Natural killer cell (primary cell): ENCODE data around the gene SLC16A10. TPM values are rescaled to one million over a fixed set of nuclear protein-coding genes. Genes with fewer than 3 reads are reported as not detected.

Experiments
- ATAC-seq, 3 donors: fragments of 150-1000 bp in 2 of 3; fragments of 200-7000 bp in 1 of 3; cut with Tn5 transposase; 1 replicate in 1 of 3; 2 replicates in 2 of 3; pipeline ENCODE4 v1.10.0; 2021; ENCODE audit warnings: mild to moderate bottlenecking in 2 of 3, moderate library complexity in 2 of 3
- DNase-seq, 2 donors: peaks; one replicate each; pipeline versions ENCODE4 v3.0.0 to v3.0.0-alpha.2; 2013 to 2021; ENCODE audit warnings: mixed read lengths in 1 of 2
- H3K27ac ChIP-seq: one replicate; pipeline ENCODE4 v1.5.1; 2013; ENCODE audit warnings: mild to moderate bottlenecking, low read length
- H3K27me3 ChIP-seq: one replicate; pipeline ENCODE4 v1.6.1; 2013; ENCODE audit warnings: low read length; ENCODE audit not compliant: control insufficient read depth, insufficient read depth
- H3K36me3 ChIP-seq: one replicate; pipeline ENCODE4 v1.6.1; 2013; ENCODE audit warnings: low read length; ENCODE audit not compliant: control insufficient read depth, insufficient read depth
- H3K4me1 ChIP-seq: one replicate; pipeline ENCODE4 v1.6.1; 2013; ENCODE audit warnings: low read length; ENCODE audit not compliant: control insufficient read depth, insufficient read depth
- H3K4me3 ChIP-seq: one replicate; pipeline ENCODE4 v1.5.1; 2013; ENCODE audit warnings: low read length
- H3K9me3 ChIP-seq: one replicate; pipeline ENCODE4 v1.6.1; 2013; ENCODE audit warnings: low read length; ENCODE audit not compliant: control insufficient read depth, insufficient read depth
- H3K27ac Mint-ChIP-seq, 2 donors: one replicate each; pipeline ENCODE4 v1.8.0; 2022; ENCODE audit warnings: mild to moderate bottlenecking in 2 of 2, mixed read lengths in 2 of 2, moderate library complexity in 1 of 2
- H3K27me3 Mint-ChIP-seq, 2 donors: one replicate each; pipeline ENCODE4 v1.8.0; 2022; ENCODE audit warnings: low read depth in 2 of 2, mixed read lengths in 2 of 2
- H3K36me3 Mint-ChIP-seq: one replicate; pipeline ENCODE4 v1.8.0; 2022; ENCODE audit warnings: mixed read lengths
- H3K4me1 Mint-ChIP-seq, 2 donors: one replicate each; pipeline ENCODE4 v1.8.0; 2022; ENCODE audit warnings: mixed read lengths in 2 of 2
- H3K4me3 Mint-ChIP-seq: one replicate; pipeline ENCODE4 v1.8.0; 2022; ENCODE audit warnings: mild to moderate bottlenecking, moderate library complexity, mixed read lengths
- H3K9me3 Mint-ChIP-seq, 2 donors: one replicate each; pipeline ENCODE4 v1.8.0; 2022; ENCODE audit warnings: mixed read lengths in 2 of 2
- WGBS: methylation state at CpG from one replicate; pipeline ENCODE4 v1.1.7; 2013; ENCODE audit warnings: missing lambda C conversion rate; ENCODE audit not compliant: insufficient coverage; 5-methylcytosine and 5-hydroxymethylcytosine counted together
- intact Hi-C: fragments of 100-400 bp; cut with micrococcal nuclease; formaldehyde crosslinking; loops from one replicate; pipeline ENCODE4 v1.14.2; 2022
- total RNA-seq, 4 donors: library from RNA; stranded (reverse); fragments of 120-200 nt in 1 of 4; gene quantifications; one replicate each; pipeline versions ENCODE4 v1.2.3 to v1.2.4, GENCODE V29; 2013 to 2022
- TF ChIP-seq, protein P1 (sequence below): fragments of 200-600 bp; IDR thresholded peaks from one replicate; pipeline ENCODE4 v1.8.0; 2022; ENCODE audit warnings: antibody characterized with exemption

SLC16A10 gene
- total RNA-seq, 3 donors from 2014 or later (not counting 1 experiment from before 2014, with no cell fraction given), result 0.05 to 0.53 (median 0.18) TPM

DNA sequence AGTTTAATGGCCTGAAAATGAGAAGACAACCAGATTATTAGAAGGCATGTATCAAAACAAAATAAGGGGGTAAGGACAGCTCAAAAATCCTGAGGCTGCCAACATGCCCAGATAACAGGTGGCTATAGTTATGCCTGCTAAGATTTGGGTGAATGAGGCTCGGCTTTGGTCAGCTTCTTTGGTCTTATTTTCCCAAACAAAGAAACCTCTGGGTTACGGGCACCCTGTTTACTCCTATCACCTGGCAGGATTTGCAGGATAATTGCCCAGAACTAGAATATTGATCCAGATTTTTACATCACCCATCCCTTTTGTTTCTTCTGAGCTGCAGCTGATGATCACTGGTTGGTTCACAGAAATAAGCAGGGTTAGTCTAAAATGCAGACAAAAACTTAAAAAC, 74.3 kb downstream of the SLC16A10 start:
- Mint-ChIP-seq H3K27me3 (peaks cover 2 to 4% of the 10 kb centered on the region in 2 donors), H3K4me1 (no peaks in the 10 kb centered on the region), H3K27ac (no peak overlapping the region), H3K4me3 (no peak overlapping the region), H3K36me3 (peaks cover 14% of the 10 kb centered on the region), H3K9me3 (peaks cover 3 to 4% of the 10 kb centered on the region in 2 donors)
- Histone ChIP-seq H3K27me3 (no peaks in the 10 kb centered on the region), H3K4me3 (no peak overlapping the region), H3K27ac (no peak overlapping the region), H3K36me3 (no peaks in the 10 kb centered on the region), H3K9me3 (no peaks in the 10 kb centered on the region), H3K4me1 (peaks cover 4% of the 10 kb centered on the region)
- ATAC-seq, result no peak
- TF ChIP-seq, protein P1, sequence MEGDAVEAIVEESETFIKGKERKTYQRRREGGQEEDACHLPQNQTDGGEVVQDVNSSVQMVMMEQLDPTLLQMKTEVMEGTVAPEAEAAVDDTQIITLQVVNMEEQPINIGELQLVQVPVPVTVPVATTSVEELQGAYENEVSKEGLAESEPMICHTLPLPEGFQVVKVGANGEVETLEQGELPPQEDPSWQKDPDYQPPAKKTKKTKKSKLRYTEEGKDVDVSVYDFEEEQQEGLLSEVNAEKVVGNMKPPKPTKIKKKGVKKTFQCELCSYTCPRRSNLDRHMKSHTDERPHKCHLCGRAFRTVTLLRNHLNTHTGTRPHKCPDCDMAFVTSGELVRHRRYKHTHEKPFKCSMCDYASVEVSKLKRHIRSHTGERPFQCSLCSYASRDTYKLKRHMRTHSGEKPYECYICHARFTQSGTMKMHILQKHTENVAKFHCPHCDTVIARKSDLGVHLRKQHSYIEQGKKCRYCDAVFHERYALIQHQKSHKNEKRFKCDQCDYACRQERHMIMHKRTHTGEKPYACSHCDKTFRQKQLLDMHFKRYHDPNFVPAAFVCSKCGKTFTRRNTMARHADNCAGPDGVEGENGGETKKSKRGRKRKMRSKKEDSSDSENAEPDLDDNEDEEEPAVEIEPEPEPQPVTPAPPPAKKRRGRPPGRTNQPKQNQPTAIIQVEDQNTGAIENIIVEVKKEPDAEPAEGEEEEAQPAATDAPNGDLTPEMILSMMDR, result no peak
- DNase-seq, result no peak
- WGBS, result 96% methylated on average over 2 of the region's 2 CpGs
- intact Hi-C loops, result no loop called here

DNA sequence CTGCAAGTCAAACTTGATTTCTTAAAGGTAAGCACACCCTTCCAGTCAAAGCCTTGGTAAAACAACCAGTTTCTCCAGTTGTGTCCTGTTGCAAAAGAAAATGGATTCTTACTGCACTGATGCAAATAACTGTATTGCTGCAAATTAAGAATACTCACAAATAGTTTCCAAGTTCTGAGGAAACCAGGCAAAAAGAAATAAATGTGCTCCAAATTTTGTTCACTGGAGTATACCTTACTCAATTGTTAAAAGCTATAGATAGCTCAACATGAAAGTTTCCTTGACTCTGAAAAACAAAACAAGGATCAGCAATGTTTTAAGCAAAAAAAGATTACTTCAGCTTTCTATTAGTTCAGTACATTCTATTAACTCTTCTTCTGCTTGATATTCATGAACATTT, 75.2 kb downstream of the SLC16A10 start:
- no peak for DNase-seq
- Histone ChIP-seq H3K27me3 (no peaks in the 10 kb centered on the region), H3K27ac (no peak overlapping the region), H3K4me1 (no peaks in the 10 kb centered on the region), H3K4me3 (no peak overlapping the region), H3K9me3 (no peaks in the 10 kb centered on the region), H3K36me3 (no peaks in the 10 kb centered on the region)
- no peaks in the 10 kb centered on the region for H3K4me1 Mint-ChIP-seq
- TF ChIP-seq, protein P1, result no peak
- H3K27ac Mint-ChIP-seq, result no peak overlapping the region
- H3K27me3 Mint-ChIP-seq, result peaks cover 2 to 12% of the 10 kb centered on the region in 2 donors
- H3K9me3 Mint-ChIP-seq, result peaks cover 3 to 4% of the 10 kb centered on the region in 2 donors
- no peak for ATAC-seq
- peaks cover 14% of the 10 kb centered on the region for H3K36me3 Mint-ChIP-seq
- intact Hi-C loops, result no loop called here
- no peak overlapping the region for H3K4me3 Mint-ChIP-seq

DNA sequence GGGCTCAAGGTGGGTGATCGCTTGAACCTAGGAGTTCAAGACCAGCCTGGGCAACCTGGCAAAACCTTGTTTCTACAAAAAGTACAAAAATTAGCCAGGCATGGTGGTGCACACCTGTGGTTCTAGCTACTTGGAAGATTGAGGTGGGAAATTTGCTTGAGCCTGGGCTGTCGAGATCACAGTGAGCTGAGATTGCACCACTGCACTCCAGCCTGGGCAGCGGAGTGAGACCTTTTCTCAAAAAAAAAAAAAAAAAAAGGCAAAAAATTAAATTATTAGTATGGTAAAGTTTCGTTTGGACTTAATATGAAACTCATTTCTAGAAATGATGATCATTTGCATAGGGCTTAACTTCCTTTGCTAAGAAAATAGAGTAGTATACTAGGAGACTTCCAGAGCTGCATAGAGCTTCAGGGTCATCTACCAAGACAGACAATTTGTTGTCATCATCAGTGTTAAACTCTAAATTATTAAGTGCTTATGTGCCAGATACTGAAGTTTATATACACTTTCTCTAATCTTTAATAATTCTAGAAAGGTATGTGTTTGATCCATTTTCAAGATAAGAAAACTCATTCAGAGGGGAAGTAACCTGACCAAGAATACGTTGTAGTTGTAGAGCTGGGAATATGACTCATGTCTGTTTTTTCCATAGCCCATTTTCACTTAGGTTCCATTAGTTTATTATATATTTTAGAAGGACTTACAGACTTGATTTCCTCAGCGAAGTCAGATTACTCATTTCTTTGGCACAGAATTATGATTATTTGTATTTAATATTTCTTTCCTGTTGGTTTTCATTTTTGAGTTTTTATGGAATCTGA, 84.5 kb downstream of the SLC16A10 start:
- Histone ChIP-seq H3K36me3 (no peaks in the 10 kb centered on the region), H3K4me3 (no peak overlapping the region), H3K9me3 (no peaks in the 10 kb centered on the region), H3K27me3 (no peaks in the 10 kb centered on the region), H3K27ac (no peak overlapping the region), H3K4me1 (no peaks in the 10 kb centered on the region)
- Mint-ChIP-seq H3K9me3 (no peaks in the 10 kb centered on the region), H3K27ac (no peak overlapping the region), H3K36me3 (no peaks in the 10 kb centered on the region), H3K27me3 (peaks cover 0 to 12% of the 10 kb centered on the region in 2 donors), H3K4me1 (no peaks in the 10 kb centered on the region), H3K4me3 (no peak overlapping the region)
- intact Hi-C loops, result no loop called here
- DNase-seq (no peak), ATAC-seq (no peak)
- WGBS, result 76% methylated on average over 4 of the region's 6 CpGs
- TF ChIP-seq, protein P1, result no peak

DNA sequence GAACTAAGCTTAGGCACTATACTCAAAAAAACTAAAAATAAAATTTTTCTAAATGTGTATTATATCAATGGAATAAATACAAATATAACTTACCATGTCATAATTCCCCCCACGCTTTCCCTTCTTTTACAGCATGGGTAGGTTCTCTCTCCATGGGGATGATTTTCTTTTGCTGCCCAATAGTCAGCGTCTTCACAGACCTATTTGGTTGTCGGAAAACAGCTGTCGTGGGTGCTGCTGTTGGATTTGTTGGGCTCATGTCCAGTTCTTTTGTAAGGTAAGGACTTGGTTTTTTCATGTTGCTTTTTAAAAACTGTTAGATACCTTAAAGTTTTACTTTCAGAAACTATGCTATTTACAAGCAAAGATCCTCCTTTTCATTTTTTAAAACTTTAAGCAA, 85.3 kb downstream of the SLC16A10 start:
- H3K36me3 Mint-ChIP-seq, result no peaks in the 10 kb centered on the region
- DNase-seq (no peak), ATAC-seq (no peak)
- H3K27me3 Mint-ChIP-seq, result peaks cover 0 to 6% of the 10 kb centered on the region in 2 donors
- H3K36me3 ChIP-seq, result no peaks in the 10 kb centered on the region
- no peaks in the 10 kb centered on the region for H3K4me1 ChIP-seq
- WGBS, result 87% methylated on average over 4 of the region's 4 CpGs
- no peaks in the 10 kb centered on the region for H3K4me1 Mint-ChIP-seq
- H3K4me3 Mint-ChIP-seq, result no peak overlapping the region
- no peaks in the 10 kb centered on the region for H3K27me3 ChIP-seq
- H3K27ac ChIP-seq, result no peak overlapping the region
- intact Hi-C loops, result no loop called here
- no peak overlapping the region for H3K27ac Mint-ChIP-seq
- H3K9me3 ChIP-seq, result no peaks in the 10 kb centered on the region
- TF ChIP-seq, protein P1, result no peak
- H3K9me3 Mint-ChIP-seq, result no peaks in the 10 kb centered on the region
- H3K4me3 ChIP-seq, result no peak overlapping the region
